PC-9 (cell line): ENCODE results near the gene NFIA.

Experiments
- CTCF ChIP-seq: fragments of 200-600 bp; sonication (generic); conservative IDR thresholded peaks from 2 replicates; pipeline ENCODE4 v1.6.1; 2017; ENCODE audit warnings: mixed run types, antibody characterized with exemption, mild to moderate bottlenecking, moderate library complexity
- EZH2 ChIP-seq: fragments of 200-600 bp; sonication (generic); IDR thresholded peaks from 2 replicates; pipeline ENCODE4 v1.8.0; 2017; ENCODE audit warnings: antibody characterized with exemption, low read depth

- TF ChIP-seq CTCF (no peak), EZH2 (no peak)
These were observed 255.1 kb downstream of the NFIA start for GRCh38 chr1:61337441-61337951.
